GM19397 (cell line): Measurements from ENCODE around the gene GRID1.
"Not testable (repeated sequence)": the region's sequence is repeated elsewhere in the genome, so short reads cannot be mapped to it uniquely, and the experiment has no call there.

Source experiments
- ATAC-seq: cut with Tn5 transposase; IDR thresholded peaks from one replicate; pipeline ENCODE4 v1.9.1; 2021; ENCODE audit warnings: mild to moderate bottlenecking, moderate library complexity; ENCODE audit not compliant: unreplicated experiment

GRID1 gene

GRCh38 chr10:86177537-86178155, 188.9 kb downstream of the GRID1 start:
- no peak for ATAC-seq

DNA sequence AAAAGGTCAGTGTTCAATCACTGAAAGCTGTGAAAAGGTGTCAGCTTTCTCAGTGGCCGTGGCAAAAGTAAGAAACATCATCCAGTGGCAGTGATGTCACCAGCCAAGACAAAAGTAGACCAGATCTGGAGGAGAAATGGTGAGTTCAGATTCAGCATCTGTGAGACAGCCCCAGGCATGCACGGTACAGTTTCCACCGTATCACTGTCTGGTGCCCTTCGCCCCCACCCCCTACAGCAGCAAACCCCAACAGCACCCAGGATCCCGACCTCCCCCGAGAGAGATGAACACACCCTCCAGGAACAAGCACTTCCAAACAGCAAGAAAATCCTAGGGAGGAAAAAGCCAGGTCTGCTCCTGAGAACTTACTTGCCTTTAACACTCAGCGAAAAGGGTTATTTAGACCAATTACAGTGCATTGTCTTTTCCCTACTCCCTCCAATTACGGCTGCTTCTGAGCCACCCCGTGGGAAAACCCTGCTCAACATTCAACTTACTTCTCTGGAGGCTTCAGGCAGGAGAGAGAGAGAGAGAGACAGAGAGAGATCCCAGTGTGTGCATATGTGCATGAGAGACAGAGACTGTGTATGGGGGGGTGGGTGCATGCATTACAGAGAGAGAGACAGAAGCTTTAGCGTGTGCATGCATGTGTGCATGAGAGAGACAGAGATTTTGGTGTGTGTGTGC, 189.6 kb downstream of the GRID1 start:
- no peak for ATAC-seq

DNA sequence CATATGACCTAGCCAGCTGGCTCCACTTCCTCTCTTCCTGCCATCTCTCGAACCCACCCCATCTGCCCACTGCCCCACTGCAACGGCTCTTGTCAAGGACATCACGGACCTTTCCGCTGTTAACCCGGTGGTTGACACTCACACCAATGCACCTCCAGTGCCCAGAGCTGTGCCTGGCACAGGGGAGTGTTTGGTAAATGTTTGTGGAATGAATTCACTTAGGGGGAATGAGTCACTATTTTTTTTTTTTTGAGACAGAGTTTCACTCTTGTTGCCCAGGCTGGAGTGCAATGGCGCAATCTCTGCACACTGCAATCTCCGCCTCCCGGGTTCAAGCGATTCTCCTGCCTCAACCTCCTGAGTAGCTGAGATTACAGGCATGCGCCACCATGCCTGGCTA, 191.1 kb downstream of the GRID1 start:
- ATAC-seq: not testable (repeated sequence)

DNA sequence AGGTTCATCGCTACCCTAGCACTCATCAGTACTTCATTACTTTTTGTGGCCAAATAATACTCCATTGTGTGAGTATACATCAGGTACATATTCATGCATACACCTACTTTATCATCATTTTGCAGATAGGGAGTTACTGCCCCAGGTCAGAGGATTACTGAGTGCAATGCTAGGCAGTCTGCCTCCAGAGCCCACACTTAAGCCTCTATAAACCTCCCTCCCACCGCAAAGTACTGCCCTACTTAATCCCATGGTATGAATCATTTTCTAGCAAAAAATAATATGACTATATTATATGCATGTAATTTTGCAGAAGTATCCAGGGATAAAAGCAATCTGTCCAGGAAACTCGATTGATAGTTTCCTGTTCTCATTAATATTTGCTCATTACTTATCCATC, 194.3 kb downstream of the GRID1 start:
- no peak for ATAC-seq

- ATAC-seq: no peak
Observed at GRCh38 chr10:86170255-86171108, 196.1 kb downstream of the GRID1 start.

DNA sequence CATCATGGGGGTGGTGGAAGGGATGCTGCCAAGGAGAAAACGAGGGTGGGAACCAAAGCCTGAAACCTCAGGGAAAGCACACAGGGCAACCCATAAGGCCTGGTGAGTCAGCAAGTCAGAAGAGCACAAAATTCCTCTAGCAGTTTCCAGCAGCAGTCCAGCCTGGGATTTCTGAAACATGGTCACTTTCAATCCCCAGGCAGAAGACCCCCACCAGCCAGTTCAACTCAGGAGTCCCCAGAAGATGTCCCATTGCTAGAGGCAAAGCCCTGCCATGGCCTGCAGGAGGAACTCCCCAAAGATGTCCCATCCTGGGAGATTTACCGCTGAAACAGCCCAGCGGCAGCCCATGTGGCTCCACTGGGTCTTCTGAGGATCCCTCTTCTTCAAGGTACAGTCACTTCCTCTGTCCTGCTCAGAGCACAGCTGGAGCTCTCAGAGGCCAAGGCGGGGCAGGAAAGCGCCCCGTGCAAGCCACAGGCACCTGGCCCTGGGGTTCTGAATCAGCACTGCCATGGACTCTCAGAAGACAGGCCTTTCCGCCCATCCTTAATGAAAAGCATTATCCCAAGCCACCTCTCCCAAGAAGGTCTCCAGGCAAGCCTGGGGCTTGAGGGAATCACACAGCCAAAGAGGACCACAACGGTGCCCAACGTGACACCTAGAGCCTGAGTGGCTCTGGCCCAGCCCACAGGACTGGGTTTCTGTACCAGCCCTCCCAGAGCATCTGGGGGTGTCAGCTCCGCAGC, 196.9 kb downstream of the GRID1 start:
- no peak for ATAC-seq

- ATAC-seq: no peak
Observed at GRCh38 chr10:86169066-86169465, 197.5 kb downstream of the GRID1 start.

DNA sequence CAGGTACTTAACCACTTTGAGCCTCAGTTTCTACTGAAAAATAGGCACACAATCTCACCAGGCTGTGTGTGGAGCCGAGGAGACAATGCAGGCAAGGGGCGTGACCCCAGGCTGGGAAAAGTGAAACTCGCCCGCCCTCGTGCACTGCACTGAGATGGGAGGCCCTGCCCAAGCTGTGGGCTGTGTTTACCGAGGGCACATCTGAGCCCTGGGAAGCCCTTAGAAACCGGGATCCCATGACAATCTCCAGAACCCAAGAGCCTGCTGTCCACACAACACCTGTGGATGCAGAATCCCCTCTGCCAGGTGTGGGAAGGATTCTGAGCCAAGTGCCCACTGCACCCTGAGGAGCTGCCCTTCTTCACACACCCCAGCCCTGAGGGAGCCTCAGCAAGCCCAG, 198.3 kb downstream of the GRID1 start:
- no peak for ATAC-seq

DNA sequence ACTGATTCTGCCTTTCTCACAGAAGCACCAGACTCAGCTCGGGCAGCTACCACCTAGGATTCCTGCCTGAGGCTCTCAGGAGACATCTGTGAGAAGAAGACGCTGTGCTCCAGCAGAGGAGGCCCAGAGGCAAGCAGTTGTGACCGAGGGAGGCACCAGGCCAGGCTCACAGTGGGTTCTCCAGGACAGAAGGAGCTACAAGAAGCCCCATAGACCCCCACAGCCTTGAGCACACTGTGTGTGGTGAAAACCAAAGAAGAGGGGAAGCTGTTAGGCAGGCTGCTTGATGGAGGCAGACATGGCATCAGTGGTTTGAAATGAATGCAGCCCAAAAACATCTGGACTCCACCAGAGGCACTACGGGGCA, 198.8 kb downstream of the GRID1 start:
- no peak for ATAC-seq

- ATAC-seq: no peak
Observed at GRCh38 chr10:86167121-86167761, 199.4 kb downstream of the GRID1 start.

- ATAC-seq: no peak
Observed at GRCh38 chr10:86165666-86166065, 200.9 kb downstream of the GRID1 start.

DNA sequence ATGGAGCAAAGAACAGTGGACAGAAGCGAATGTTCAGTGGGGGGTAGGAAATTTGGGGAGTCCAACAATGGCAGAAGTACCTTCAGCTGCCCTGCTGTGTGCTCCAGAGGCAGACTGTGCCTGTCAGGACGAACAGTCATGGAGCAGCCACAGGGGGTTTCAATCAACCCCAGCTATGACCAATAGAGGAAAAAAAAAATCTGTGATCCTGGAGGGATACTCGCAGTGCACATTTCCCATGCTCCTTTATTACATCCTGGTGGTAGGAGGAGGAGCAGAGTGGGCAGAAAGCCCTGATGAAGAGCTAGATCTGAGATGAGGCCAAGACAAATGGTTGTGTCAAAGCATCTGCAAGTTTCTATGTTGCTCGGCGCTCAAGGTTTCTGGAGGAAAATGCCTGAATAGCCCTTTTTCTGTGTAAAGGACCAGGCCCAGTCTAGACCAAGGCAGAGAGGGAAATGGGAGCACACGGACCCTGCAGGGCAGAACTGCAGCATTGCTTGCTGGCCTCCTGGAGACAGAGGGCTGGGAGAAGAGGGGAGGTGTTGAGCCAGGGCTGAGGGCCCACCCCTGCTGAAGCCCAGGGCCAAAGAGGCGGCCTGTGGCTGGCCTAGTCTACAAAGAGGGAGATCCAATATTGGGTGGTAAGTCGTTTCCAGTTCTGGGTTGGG, 201.5 kb downstream of the GRID1 start:
- ATAC-seq: no peak

DNA sequence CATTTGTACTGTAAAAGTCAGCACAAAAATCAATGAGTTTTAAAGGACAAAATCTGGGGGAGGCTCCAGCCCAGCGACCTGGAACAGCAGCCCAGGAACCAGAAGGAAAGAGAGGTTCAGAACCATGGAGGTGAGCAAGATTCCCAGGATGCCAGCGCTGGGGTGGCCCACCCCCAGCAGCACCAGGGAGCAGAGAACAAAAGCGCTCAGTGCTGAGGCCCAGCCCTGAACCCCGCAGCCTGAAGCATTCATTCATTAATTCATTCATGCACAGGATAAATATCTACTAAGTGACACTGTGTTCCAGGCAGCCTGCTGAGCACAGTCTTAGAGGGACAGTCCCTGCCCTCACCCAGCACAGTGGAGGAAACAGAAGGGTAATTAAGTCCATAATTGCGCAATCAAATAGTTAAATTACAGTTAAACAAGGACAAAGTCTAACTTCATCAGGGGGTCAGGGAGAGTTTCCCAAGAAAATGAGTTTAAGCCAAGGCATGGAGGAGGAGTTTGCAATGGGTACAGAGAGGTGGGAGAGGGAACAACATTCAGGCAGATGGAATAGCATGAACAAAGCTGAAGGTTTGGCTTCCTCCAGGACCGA, 202.3 kb downstream of the GRID1 start:
- no peak for ATAC-seq

DNA sequence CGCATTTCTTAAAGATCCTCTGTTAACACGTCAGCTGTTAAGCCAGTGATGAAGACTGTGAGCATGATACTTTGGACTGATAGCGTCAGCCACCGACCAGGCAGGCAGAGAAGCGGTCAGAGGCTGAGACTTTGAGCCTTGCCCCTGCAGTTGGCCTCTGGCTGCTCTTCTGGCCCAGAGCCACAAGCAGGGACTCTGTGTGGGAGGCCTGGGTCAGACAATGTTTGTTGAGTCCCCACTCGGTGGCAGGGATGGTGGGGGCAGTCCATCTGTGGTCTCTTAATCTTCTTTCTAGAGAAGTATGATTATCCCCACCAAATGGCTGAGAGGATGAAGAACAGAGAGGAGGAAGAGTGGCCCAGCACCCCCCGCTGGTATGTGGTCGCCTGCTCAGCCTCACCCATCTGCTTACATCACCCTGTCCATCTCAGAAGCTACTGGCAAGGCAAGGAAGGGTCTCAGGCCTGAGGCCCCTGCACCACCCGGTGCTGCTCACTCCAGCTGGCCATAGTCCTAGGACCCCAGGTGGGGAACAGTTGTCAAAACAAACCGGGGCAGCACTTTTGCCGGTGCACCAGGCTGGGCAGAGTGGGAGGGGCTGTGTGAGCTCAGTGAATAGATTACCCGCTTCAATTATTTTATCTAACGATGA, 202.9 kb downstream of the GRID1 start:
- ATAC-seq: no peak

DNA sequence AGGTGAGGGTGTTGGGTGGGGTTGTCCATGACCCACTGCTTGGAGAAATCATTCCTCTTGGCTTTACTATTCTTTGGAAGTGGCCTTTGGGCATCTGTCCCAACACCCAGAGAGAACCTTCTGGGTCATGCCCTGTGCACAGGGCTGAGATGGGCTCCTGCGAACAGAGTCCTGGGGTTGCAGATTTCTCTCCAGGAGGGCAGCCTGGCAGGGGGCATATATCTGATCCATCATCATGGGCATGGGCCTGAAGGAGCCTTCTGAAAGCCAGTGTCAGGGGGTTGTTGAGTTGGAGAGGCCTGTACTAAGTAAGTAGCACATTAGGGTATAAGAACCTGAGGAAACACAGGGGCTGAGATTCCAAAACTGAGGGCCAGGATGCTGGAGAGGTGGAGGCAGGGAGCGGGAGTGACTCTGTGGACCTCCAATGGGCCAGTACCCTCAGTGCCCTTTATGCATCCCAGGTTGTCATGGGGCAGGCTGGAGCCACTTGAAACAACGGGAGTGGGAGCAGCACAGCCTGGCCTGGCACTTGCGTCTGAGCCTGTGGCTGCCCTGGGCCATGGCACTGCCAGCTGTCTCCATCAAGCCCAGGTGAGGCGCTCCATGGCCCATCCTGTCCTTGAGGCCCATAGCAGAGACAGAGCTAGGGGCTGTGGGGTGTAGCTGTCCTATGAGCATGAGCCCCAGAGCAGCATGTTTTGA, 203.7 kb downstream of the GRID1 start:
- no peak for ATAC-seq

GRCh38 chr10:86162036-86162435, 204.6 kb downstream of the GRID1 start:
- ATAC-seq: no peak

GRCh38 chr10:86160890-86161585, 205.6 kb downstream of the GRID1 start:
- ATAC-seq: no peak

DNA sequence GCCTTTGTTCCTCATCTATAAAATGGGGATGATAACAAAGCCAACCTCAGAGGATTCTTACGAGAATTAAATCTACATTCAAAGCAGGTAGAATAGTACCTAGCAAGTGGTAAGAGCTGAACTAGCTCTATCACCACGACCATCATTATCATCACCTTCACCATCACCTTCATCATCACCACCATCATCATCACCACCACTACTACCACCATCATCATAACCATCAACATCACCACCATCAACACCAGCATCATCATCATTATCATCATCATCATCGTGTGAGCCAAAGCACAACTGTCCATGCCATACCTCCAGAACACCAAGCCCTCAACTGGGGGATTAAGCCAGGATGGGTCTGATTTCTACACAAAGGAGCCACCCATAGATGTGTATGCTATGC, 206.8 kb downstream of the GRID1 start:
- no peak for ATAC-seq
